ENCODE measurements around the gene FAM171A1. TPM values are rescaled to one million over a fixed set of nuclear protein-coding genes. Genes with fewer than 3 reads are reported as not detected.

Gene FAM171A1
- total RNA-seq, 1 experiment from 2014 or later, result 26.3 TPM

- POLR2A ChIA-PET, result interaction anchor here (0.6 to 1.7 kb wide), 8 partner anchors 17 to 995 kb away, joined by 3 to 12 read pairs (median 6); partner anchors contain the start of gene SUV39H2
Observed at GRCh38 chr10:15168786-15169554, 202.1 kb downstream of the FAM171A1 start.

GRCh38 chr10:15168291-15168785, 202.8 kb downstream of the FAM171A1 start, which contains the start of gene NMT2:
Gene NMT2 (minus strand): TSS chr10:15168693. CDS start chr10:15168612, 81 bp downstream.
- H3K27ac Mint-ChIP-seq (ENCODE audit: unreplicated experiment), result peak within 1 kb of the TSS; percentile 79
- H3K9me3 ChIP-seq, result no peaks in the 10 kb centered on the region
- no TSS peak for BruUV-seq (replicated peaks)

More at GRCh38 chr10:15168786-15169554, 202.1 kb downstream of the FAM171A1 start:
- CTCF ChIA-PET, result interaction anchor here (0.6 to 1.8 kb wide), 14 partner anchors 9 to 1331 kb away, joined by 3 to 7 read pairs (median 4); partner anchors contain the start of gene FAM171A1
- no peaks in the 10 kb centered on the region for H3K9me3 Mint-ChIP-seq (ENCODE audit: unreplicated experiment)
- H3K36me3 Mint-ChIP-seq (ENCODE audit: insufficient read depth, unreplicated experiment), result no peaks in the 10 kb centered on the region
- no peaks in the 10 kb centered on the region for H3K9me3 ChIP-seq
- no peaks in the 10 kb centered on the region for H3K27me3 ChIP-seq (replicated peaks; ENCODE audit: control insufficient read depth, insufficient read depth, low read length)
- intact Hi-C loops (cut with micrococcal nuclease; ENCODE audit: unreplicated experiment), result loop anchor here (1.0 to 5.0 kb wide), 5 partner anchors 32 to 203 kb away; partner anchors contain the start of gene FAM171A1
- peak overlapping the region; percentile 80 for H3K4me3 Mint-ChIP-seq (ENCODE audit: unreplicated experiment)
- H3K4me1 ChIP-seq, result peaks cover 5% of the 10 kb centered on the region; the same call in 1 of the 2 replicates
- no peak for TF ChIP-seq CTCF (IDR thresholded peaks at IDR 0.05; ENCODE audit: insufficient read depth in 1 of 2, low read depth in 1 of 2, low read length in 1 of 2, severe bottlenecking in 1 of 2, unreplicated experiment in 1 of 2)
- H3K4me1 Mint-ChIP-seq (ENCODE audit: low read depth, unreplicated experiment), result peaks cover 6% of the 10 kb centered on the region
- DNase-seq, result peak; percentile 97 to 99
- BruUV-seq (replicated peaks), result no TSS peak
- H3K27me3 Mint-ChIP-seq (ENCODE audit: insufficient read depth, unreplicated experiment), result no peaks in the 10 kb centered on the region
- H3K27ac Mint-ChIP-seq (ENCODE audit: unreplicated experiment), result peak overlapping the region; percentile 79
- H3K36me3 ChIP-seq (ENCODE audit: control insufficient read depth, insufficient read depth, low read length), result no peaks in the 10 kb centered on the region
- peak overlapping the region; percentile 11 for H3K4me3 ChIP-seq (ENCODE audit: low read depth, low read length)

More at GRCh38 chr10:15168291-15168785, 202.8 kb downstream of the FAM171A1 start, which contains the start of gene NMT2:
- H3K36me3 Mint-ChIP-seq (ENCODE audit: insufficient read depth, unreplicated experiment), result peaks cover 5% of the 10 kb centered on the region
- peak in 1 of 2 experiments; percentile 94 for DNase-seq
- Histone ChIP-seq H3K4me1 (peaks cover 5% of the 10 kb centered on the region; the same call in 1 of the 2 replicates), H3K36me3 (ENCODE audit: control insufficient read depth, insufficient read depth, low read length) (no peaks in the 10 kb centered on the region), H3K27me3 (replicated peaks; ENCODE audit: control insufficient read depth, insufficient read depth, low read length) (no peaks in the 10 kb centered on the region), H3K4me3 (ENCODE audit: low read depth, low read length) (peak within 1 kb of the TSS; percentile 85)
- no peaks in the 10 kb centered on the region for H3K27me3 Mint-ChIP-seq (ENCODE audit: insufficient read depth, unreplicated experiment)
- ChIA-PET POLR2A (interaction anchor here (0.6 to 1.7 kb wide), 5 partner anchors 16 to 994 kb away, joined by 3 to 12 read pairs (median 4); partner anchors contain the start of gene SUV39H2), CTCF (interaction anchor here (0.6 to 1.9 kb wide), 11 partner anchors 8 to 215 kb away, joined by 3 to 6 read pairs (median 4); partner anchors contain the start of genes DCLRE1C and FAM171A1)
- peaks cover 6% of the 10 kb centered on the region for H3K4me1 Mint-ChIP-seq (ENCODE audit: low read depth, unreplicated experiment)
- TF ChIP-seq CTCF (IDR thresholded peaks at IDR 0.05; ENCODE audit: insufficient read depth in 1 of 2, low read depth in 1 of 2, low read length in 1 of 2, severe bottlenecking in 1 of 2, unreplicated experiment in 1 of 2), result peak in 1 of 2 experiments; percentile 48
- intact Hi-C loops (cut with micrococcal nuclease; ENCODE audit: unreplicated experiment), result loop anchor here (1.0 to 5.0 kb wide), 5 partner anchors 32 to 204 kb away; partner anchors contain the start of gene FAM171A1
- no peaks in the 10 kb centered on the region for H3K9me3 Mint-ChIP-seq (ENCODE audit: unreplicated experiment)
- peak within 1 kb of the TSS; percentile 80 for H3K4me3 Mint-ChIP-seq (ENCODE audit: unreplicated experiment)
